ENCODE data around the gene LRPAP1. TPM values are rescaled to one million over a fixed set of nuclear protein-coding genes. Genes with fewer than 3 reads are reported as not detected.

Gene LRPAP1
- polyA plus RNA-seq, 2 of the 4 experiments (the other 2 are of a cell fraction) = 64.3 to 81.1 TPM

GRCh38 chr4:3492741-3493719 lies 39.2 kb downstream of the LRPAP1 start:
- Histone ChIP-seq H3K4me2 (no peak overlapping the region), H3K27ac (no peak overlapping the region), H3K4me3 (no peak overlapping the region), H3K9me3 (no peaks in the 10 kb centered on the region), H3K4me1 (no peaks in the 10 kb centered on the region)
- DNase-seq (ENCODE audit: low read depth in 1 of 2, low spot score in 1 of 2) = no peak
- no peak for ATAC-seq
- 89% methylated on average over 19 of the region's 55 CpGs for WGBS (ENCODE audit: missing lambda C conversion rate)
- TF ChIP-seq SREBF2 (IDR thresholded peaks at IDR 0.05) = no peak
- TF ChIP-seq RAD21 (conservative IDR thresholded peaks at IDR 0.05 in 1 of 2, IDR thresholded peaks at IDR 0.05 in 1 of 2) = no peak
- TF ChIP-seq NR3C1 (IDR thresholded peaks at IDR 0.05) = no peak
- TF ChIP-seq EP300 (IDR thresholded peaks at IDR 0.05) = no peak
- TF ChIP-seq NFE2L2 (conservative IDR thresholded peaks at IDR 0.05; ENCODE audit: low read length) = no peak
- TF ChIP-seq, protein P1, sequence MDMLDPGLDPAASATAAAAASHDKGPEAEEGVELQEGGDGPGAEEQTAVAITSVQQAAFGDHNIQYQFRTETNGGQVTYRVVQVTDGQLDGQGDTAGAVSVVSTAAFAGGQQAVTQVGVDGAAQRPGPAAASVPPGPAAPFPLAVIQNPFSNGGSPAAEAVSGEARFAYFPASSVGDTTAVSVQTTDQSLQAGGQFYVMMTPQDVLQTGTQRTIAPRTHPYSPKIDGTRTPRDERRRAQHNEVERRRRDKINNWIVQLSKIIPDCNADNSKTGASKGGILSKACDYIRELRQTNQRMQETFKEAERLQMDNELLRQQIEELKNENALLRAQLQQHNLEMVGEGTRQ (IDR thresholded peaks at IDR 0.05) = no peak
- TF ChIP-seq SMC3 (IDR thresholded peaks at IDR 0.05) = no peak
- TF ChIP-seq HDAC2 (IDR thresholded peaks at IDR 0.05) = no peak
- CTCF ChIA-PET = interaction anchor here (1.4 to 1.7 kb wide), 3 partner anchors 12 to 22 kb away, joined by 6 to 13 read pairs (median 9); no protein-coding TSS in a partner anchor
- no peak for FAIRE-seq
- POLR2A ChIA-PET = no interaction called here

GRCh38 chr4:3491681-3492405 lies 40.4 kb downstream of the LRPAP1 start:
- Histone ChIP-seq H3K27ac (no peak overlapping the region), H3K4me2 (no peak overlapping the region), H3K9me3 (no peaks in the 10 kb centered on the region), H3K4me3 (no peak overlapping the region), H3K4me1 (no peaks in the 10 kb centered on the region)
- ChIA-PET CTCF (interaction anchor here (1.4 to 1.7 kb wide), 2 partner anchors 11 to 23 kb away, joined by 6 to 13 read pairs; no protein-coding TSS in a partner anchor), POLR2A (no interaction called here)
- ATAC-seq = no peak
- no peak for FAIRE-seq
- TF ChIP-seq RCOR1 (IDR thresholded peaks at IDR 0.05; ENCODE audit: low read depth, low read length) (no peak), RFX5 (IDR thresholded peaks at IDR 0.05) (no peak), POLR2AphosphoS2 (conservative IDR thresholded peaks at IDR 0.05; ENCODE audit: low read length) (no peak), MAX (IDR thresholded peaks at IDR 0.05) (no peak), MAFK (IDR thresholded peaks at IDR 0.05; ENCODE audit: partially characterized antibody) (no peak), REST (IDR thresholded peaks at IDR 0.05) (no peak), NPAS2 (CRISPR knock-in tag; IDR thresholded peaks at IDR 0.05; ENCODE audit: borderline replicate concordance) (no peak), RNF2 (IDR thresholded peaks at IDR 0.05; ENCODE audit: borderline replicate concordance, low read depth) (no peak), EP300 (IDR thresholded peaks at IDR 0.05) (no peak), PBX3 (IDR thresholded peaks at IDR 0.05) (no peak), NR3C1 (IDR thresholded peaks at IDR 0.05) (no peak), KDM1A (IDR thresholded peaks at IDR 0.05; ENCODE audit: low read depth) (no peak), MAZ (IDR thresholded peaks at IDR 0.05; ENCODE audit: borderline replicate concordance, low read depth, low read length) (no peak), BCL3 (IDR thresholded peaks at IDR 0.05) (no peak), EHF (CRISPR knock-in tag; IDR thresholded peaks at IDR 0.05) (no peak), EHMT2 (IDR thresholded peaks at IDR 0.05; ENCODE audit: low read depth) (no peak)
- TF ChIP-seq, protein P2, sequence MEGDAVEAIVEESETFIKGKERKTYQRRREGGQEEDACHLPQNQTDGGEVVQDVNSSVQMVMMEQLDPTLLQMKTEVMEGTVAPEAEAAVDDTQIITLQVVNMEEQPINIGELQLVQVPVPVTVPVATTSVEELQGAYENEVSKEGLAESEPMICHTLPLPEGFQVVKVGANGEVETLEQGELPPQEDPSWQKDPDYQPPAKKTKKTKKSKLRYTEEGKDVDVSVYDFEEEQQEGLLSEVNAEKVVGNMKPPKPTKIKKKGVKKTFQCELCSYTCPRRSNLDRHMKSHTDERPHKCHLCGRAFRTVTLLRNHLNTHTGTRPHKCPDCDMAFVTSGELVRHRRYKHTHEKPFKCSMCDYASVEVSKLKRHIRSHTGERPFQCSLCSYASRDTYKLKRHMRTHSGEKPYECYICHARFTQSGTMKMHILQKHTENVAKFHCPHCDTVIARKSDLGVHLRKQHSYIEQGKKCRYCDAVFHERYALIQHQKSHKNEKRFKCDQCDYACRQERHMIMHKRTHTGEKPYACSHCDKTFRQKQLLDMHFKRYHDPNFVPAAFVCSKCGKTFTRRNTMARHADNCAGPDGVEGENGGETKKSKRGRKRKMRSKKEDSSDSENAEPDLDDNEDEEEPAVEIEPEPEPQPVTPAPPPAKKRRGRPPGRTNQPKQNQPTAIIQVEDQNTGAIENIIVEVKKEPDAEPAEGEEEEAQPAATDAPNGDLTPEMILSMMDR (IDR thresholded peaks at IDR 0.05) = no peak
- TF ChIP-seq, protein P3, sequence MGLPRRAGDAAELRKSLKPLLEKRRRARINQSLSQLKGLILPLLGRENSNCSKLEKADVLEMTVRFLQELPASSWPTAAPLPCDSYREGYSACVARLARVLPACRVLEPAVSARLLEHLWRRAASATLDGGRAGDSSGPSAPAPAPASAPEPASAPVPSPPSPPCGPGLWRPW (IDR thresholded peaks at IDR 0.05) = no peak
- WGBS (ENCODE audit: missing lambda C conversion rate) = 68% methylated on average over 5 of the region's 17 CpGs
- no peak for DNase-seq (ENCODE audit: low read depth in 1 of 2, low spot score in 1 of 2)
